Lung (tissue), 12 donors: Measurements from ENCODE around the gene KCNC4. TPM values are rescaled to one million over a fixed set of nuclear protein-coding genes. Genes with fewer than 3 reads are reported as not detected.

Experiments used
- ATAC-seq: fragments of 200-7000 bp; cut with Tn5 transposase; one replicate; pipeline ENCODE4 v1.9.1; 2020; ENCODE audit warnings: moderate number of reproducible peaks; ENCODE audit not compliant: insufficient read depth, low FRiP score
- DNase-seq, 3 donors: peaks; one replicate each; pipeline ENCODE4 v3.0.0-alpha.2; 2013 to 2017
- H3K27ac ChIP-seq, 2 donors: one replicate each; pipeline ENCODE4 v1.5.1; 2013; ENCODE audit warnings: mild to moderate bottlenecking in 2 of 2, moderate library complexity in 2 of 2, control low read depth in 1 of 2, inconsistent platforms in 1 of 2, low read depth in 1 of 2, low read length in 1 of 2
- H3K27me3 ChIP-seq, 3 donors: one replicate each; pipeline ENCODE4 v1.5.1; 2013; ENCODE audit warnings: low read length in 2 of 3; ENCODE audit not compliant: control insufficient read depth in 3 of 3, insufficient read depth in 3 of 3
- H3K36me3 ChIP-seq, 4 donors: one replicate each; pipeline ENCODE4 v1.5.1; 2013; ENCODE audit warnings: low read length in 4 of 4, mild to moderate bottlenecking in 1 of 4, moderate library complexity in 1 of 4; ENCODE audit not compliant: control insufficient read depth in 4 of 4, insufficient read depth in 4 of 4
- H3K4me1 ChIP-seq, 5 donors: one replicate each; pipeline ENCODE4 v1.5.1; 2013; ENCODE audit warnings: low read length in 5 of 5, mild to moderate bottlenecking in 2 of 5, moderate library complexity in 1 of 5; ENCODE audit not compliant: control insufficient read depth in 5 of 5, insufficient read depth in 5 of 5
- H3K4me3 ChIP-seq: one replicate; pipeline ENCODE4 v1.5.1; 2013; ENCODE audit warnings: mild to moderate bottlenecking, control low read depth, moderate library complexity
- H3K9ac ChIP-seq, 2 donors: one replicate each; pipeline ENCODE4 v1.5.1; 2013; ENCODE audit warnings: low read length in 2 of 2, control low read depth in 1 of 2; ENCODE audit not compliant: insufficient read depth in 1 of 2
- H3K9me3 ChIP-seq, 4 donors: one replicate each; pipeline ENCODE4 v1.5.1; 2013; ENCODE audit warnings: low read length in 3 of 4, mild to moderate bottlenecking in 1 of 4, moderate library complexity in 1 of 4; ENCODE audit not compliant: control insufficient read depth in 4 of 4, insufficient read depth in 3 of 4
- CTCF ChIP-seq: IDR thresholded peaks from 2 replicates; pipeline ENCODE4 v1.5.1; 2012; ENCODE audit warnings: mild to moderate bottlenecking; ENCODE audit errors: control extremely low read depth, extremely low read depth
- WGBS, 2 donors: extraction: QIAGEN DNeasy Blood & Tissue Kit; methylation state at CpG; one replicate each; pipeline ENCODE4 v1.1.7; 2013; 5-methylcytosine and 5-hydroxymethylcytosine counted together
- polyA plus RNA-seq, 2 donors: library from polyadenylated mRNA; stranded (reverse); fragments of 200-250 nt; gene quantifications; one replicate each; pipeline ENCODE4 v1.2.1, GENCODE V29; 2013
- total RNA-seq, 2 donors: library from RNA; depleted of rRNA in 1 of 2; stranded (reverse); fragments of >200 nt in 1 of 2; gene quantifications; one replicate each; pipeline ENCODE4 v1.2.1, GENCODE V29; 2014 to 2021
- donor health status: control.
- donor health status: control.
- donor health status: Bipolar disorder and iron deficiency.
- donor health status: healthy.
- donor health status: DM: yes; HTN: yes; CAD: no.

The KCNC4 gene
- total and polyA plus RNA-seq, 4 donors, result 3.1 to 9.2 (median 3.5) TPM

- Histone ChIP-seq H3K9ac (no peak overlapping the region), H3K4me3 (no peak overlapping the region), H3K27ac (no peak overlapping the region), H3K4me1 (peaks cover 0 to 4% (median 0%) of the 10 kb centered on the region in 5 donors), H3K36me3 (no peaks in the 10 kb centered on the region), H3K9me3 (peaks cover 0 to 7% (median 0%) of the 10 kb centered on the region in 4 donors), H3K27me3 (peaks cover 0 to 3% (median 3%) of the 10 kb centered on the region in 3 donors)
- DNase-seq, result no peak
- TF ChIP-seq CTCF, result no peak
- WGBS, 2 donors, result 62 to 67% methylated on average over 15 of the region's 15 CpGs
- no peak for ATAC-seq
These were observed 36.5 kb upstream of the KCNC4 start for GRCh38 chr1:110173466-110174105.

GRCh38 chr1:110174961-110175360 is 35.2 kb upstream of the KCNC4 start:
- 59 to 82% methylated on average over 2 of the region's 2 CpGs for WGBS, 2 donors

GRCh38 chr1:110176299-110176956 is 33.7 kb upstream of the KCNC4 start:
- no peak overlapping the region for H3K4me3 ChIP-seq
- H3K36me3 ChIP-seq, result no peaks in the 10 kb centered on the region
- peaks cover 0 to 4% (median 0%) of the 10 kb centered on the region in 4 donors for H3K9me3 ChIP-seq
- DNase-seq, result peak; percentile 34 to 65 (median 49)
- WGBS, 2 donors, result 46 to 51% methylated on average over 9 of the region's 9 CpGs
- no peak for TF ChIP-seq CTCF
- peaks cover 0 to 3% (median 0%) of the 10 kb centered on the region in 3 donors for H3K27me3 ChIP-seq
- H3K9ac ChIP-seq, result no peak overlapping the region
- H3K4me1 ChIP-seq, result peaks cover 0 to 4% (median 0%) of the 10 kb centered on the region in 5 donors
- no peak for ATAC-seq
- no peak overlapping the region for H3K27ac ChIP-seq

More at GRCh38 chr1:110174961-110175360, 35.2 kb upstream of the KCNC4 start:
- no peak overlapping the region for H3K4me3 ChIP-seq
- H3K27ac ChIP-seq, result no peak overlapping the region
- ATAC-seq, result no peak
- H3K9me3 ChIP-seq, result peaks cover 0 to 7% (median 0%) of the 10 kb centered on the region in 4 donors
- TF ChIP-seq CTCF, result no peak
- H3K36me3 ChIP-seq, result no peaks in the 10 kb centered on the region
- no peak for DNase-seq
- peaks cover 0 to 3% (median 3%) of the 10 kb centered on the region in 3 donors for H3K27me3 ChIP-seq
- H3K9ac ChIP-seq, result no peak overlapping the region
- H3K4me1 ChIP-seq, result peaks cover 0 to 4% (median 0%) of the 10 kb centered on the region in 5 donors
